Lung (tissue), 12 donors: Measurements from ENCODE around the gene MRRF. TPM values are rescaled to one million over a fixed set of nuclear protein-coding genes. Genes with fewer than 3 reads are reported as not detected.

Experiments used
- ATAC-seq: fragments of 200-7000 bp; cut with Tn5 transposase; one replicate; pipeline ENCODE4 v1.9.1; 2020; ENCODE audit warnings: moderate number of reproducible peaks; ENCODE audit not compliant: insufficient read depth, low FRiP score
- DNase-seq, 3 donors: peaks; one replicate each; pipeline ENCODE4 v3.0.0-alpha.2; 2013 to 2017
- H3K27ac ChIP-seq, 2 donors: one replicate each; pipeline ENCODE4 v1.5.1; 2013; ENCODE audit warnings: mild to moderate bottlenecking in 2 of 2, moderate library complexity in 2 of 2, control low read depth in 1 of 2, inconsistent platforms in 1 of 2, low read depth in 1 of 2, low read length in 1 of 2
- H3K27me3 ChIP-seq, 3 donors: one replicate each; pipeline ENCODE4 v1.5.1; 2013; ENCODE audit warnings: low read length in 2 of 3; ENCODE audit not compliant: control insufficient read depth in 3 of 3, insufficient read depth in 3 of 3
- H3K36me3 ChIP-seq, 4 donors: one replicate each; pipeline ENCODE4 v1.5.1; 2013; ENCODE audit warnings: low read length in 4 of 4, mild to moderate bottlenecking in 1 of 4, moderate library complexity in 1 of 4; ENCODE audit not compliant: control insufficient read depth in 4 of 4, insufficient read depth in 4 of 4
- H3K4me1 ChIP-seq, 5 donors: one replicate each; pipeline ENCODE4 v1.5.1; 2013; ENCODE audit warnings: low read length in 5 of 5, mild to moderate bottlenecking in 2 of 5, moderate library complexity in 1 of 5; ENCODE audit not compliant: control insufficient read depth in 5 of 5, insufficient read depth in 5 of 5
- H3K4me3 ChIP-seq: one replicate; pipeline ENCODE4 v1.5.1; 2013; ENCODE audit warnings: mild to moderate bottlenecking, control low read depth, moderate library complexity
- H3K9ac ChIP-seq, 2 donors: one replicate each; pipeline ENCODE4 v1.5.1; 2013; ENCODE audit warnings: low read length in 2 of 2, control low read depth in 1 of 2; ENCODE audit not compliant: insufficient read depth in 1 of 2
- H3K9me3 ChIP-seq, 4 donors: one replicate each; pipeline ENCODE4 v1.5.1; 2013; ENCODE audit warnings: low read length in 3 of 4, mild to moderate bottlenecking in 1 of 4, moderate library complexity in 1 of 4; ENCODE audit not compliant: control insufficient read depth in 4 of 4, insufficient read depth in 3 of 4
- CTCF ChIP-seq: IDR thresholded peaks from 2 replicates; pipeline ENCODE4 v1.5.1; 2012; ENCODE audit warnings: mild to moderate bottlenecking; ENCODE audit errors: control extremely low read depth, extremely low read depth
- WGBS, 2 donors: extraction: QIAGEN DNeasy Blood & Tissue Kit; methylation state at CpG; one replicate each; pipeline ENCODE4 v1.1.7; 2013; 5-methylcytosine and 5-hydroxymethylcytosine counted together
- polyA plus RNA-seq, 2 donors: library from polyadenylated mRNA; stranded (reverse); fragments of 200-250 nt; gene quantifications; one replicate each; pipeline ENCODE4 v1.2.1, GENCODE V29; 2013
- total RNA-seq, 2 donors: library from RNA; depleted of rRNA in 1 of 2; stranded (reverse); fragments of >200 nt in 1 of 2; gene quantifications; one replicate each; pipeline ENCODE4 v1.2.1, GENCODE V29; 2014 to 2021
- donor health status: control.
- donor health status: control.
- donor health status: Bipolar disorder and iron deficiency.
- donor health status: healthy.
- donor health status: DM: yes; HTN: yes; CAD: no.

MRRF gene
- total and polyA plus RNA-seq, 4 donors = 22.3 to 43.9 (median 31.1) TPM

- no peak for DNase-seq
- Histone ChIP-seq H3K27me3 (no peaks in the 10 kb centered on the region), H3K9ac (no peak overlapping the region), H3K4me3 (no peak overlapping the region), H3K9me3 (no peaks in the 10 kb centered on the region), H3K4me1 (peaks cover 0 to 14% (median 0%) of the 10 kb centered on the region in 5 donors), H3K27ac (no peak overlapping the region), H3K36me3 (peaks cover 16 to 54% (median 37%) of the 10 kb centered on the region in 4 donors)
- WGBS, 2 donors = 79 to 84% methylated on average over 5 of the region's 5 CpGs
- no peak for TF ChIP-seq CTCF
- peak; percentile 11 for ATAC-seq
These were observed 16.2 kb upstream of the MRRF start for GRCh38 chr9:122248448-122248865.

GRCh38 chr9:122251351-122251750 is 13.3 kb upstream of the MRRF start:
- 88 to 94% methylated on average over 2 of the region's 2 CpGs for WGBS, 2 donors
- Histone ChIP-seq H3K9me3 (no peaks in the 10 kb centered on the region), H3K36me3 (peaks cover 13 to 46% (median 25%) of the 10 kb centered on the region in 4 donors), H3K9ac (no peak overlapping the region), H3K27ac (no peak overlapping the region), H3K4me1 (peaks cover 0 to 14% (median 0%) of the 10 kb centered on the region in 5 donors), H3K27me3 (no peaks in the 10 kb centered on the region), H3K4me3 (no peak overlapping the region)
- no peak for TF ChIP-seq CTCF
- ATAC-seq = no peak
- DNase-seq = no peak

- no peaks in the 10 kb centered on the region for H3K27me3 ChIP-seq
- peaks cover 11 to 47% (median 16%) of the 10 kb centered on the region in 4 donors for H3K36me3 ChIP-seq
- peaks cover 0 to 14% (median 0%) of the 10 kb centered on the region in 5 donors for H3K4me1 ChIP-seq
- no peaks in the 10 kb centered on the region for H3K9me3 ChIP-seq
- ATAC-seq = no peak
- H3K27ac ChIP-seq = no peak overlapping the region
- H3K4me3 ChIP-seq = no peak overlapping the region
- DNase-seq = peak in 2 of 3 donors; percentile 27 to 30
- whole genome bisulfite sequencing, 2 donors = 64 to 72% methylated on average over 5 of the region's 5 CpGs
- TF ChIP-seq CTCF = no peak
- H3K9ac ChIP-seq = no peak overlapping the region
These were observed 11.9 kb upstream of the MRRF start for GRCh38 chr9:122252796-122253195.

- 87 to 89% methylated on average over 3 of the region's 3 CpGs for WGBS, 2 donors
- no peak overlapping the region for H3K4me3 ChIP-seq
- peaks cover 8 to 41% (median 20%) of the 10 kb centered on the region in 4 donors for H3K36me3 ChIP-seq
- peaks cover 0 to 14% (median 0%) of the 10 kb centered on the region in 5 donors for H3K4me1 ChIP-seq
- ATAC-seq (no peak), DNase-seq (no peak)
- peak overlapping the region; percentile 33 to 47 for H3K27ac ChIP-seq
- no peaks in the 10 kb centered on the region for H3K9me3 ChIP-seq
- no peak overlapping the region for H3K9ac ChIP-seq
- no peak for TF ChIP-seq CTCF
- no peaks in the 10 kb centered on the region for H3K27me3 ChIP-seq
These were observed 9.9 kb upstream of the MRRF start for GRCh38 chr9:122254761-122255160.
